GM12872 (cell line): Measurements from ENCODE around the gene TAF6.

Source experiments
- CTCF ChIP-seq: IDR thresholded peaks from 3 replicates; pipeline ENCODE4 v1.5.1; 2011; ENCODE audit warnings: low read depth, mild to moderate bottlenecking, low read length, moderate library complexity; ENCODE audit not compliant: insufficient read depth

The TAF6 gene

GRCh38 chr7:100093498-100093897 lies 25.7 kb downstream of the TAF6 start:
- no peak for TF ChIP-seq CTCF

GRCh38 chr7:100093054-100093453 lies 26.1 kb downstream of the TAF6 start:
- TF ChIP-seq CTCF = no peak

- peak; percentile 31; the same call in 1 of the 3 replicates for TF ChIP-seq CTCF
Observed at GRCh38 chr7:100091411-100092181, 27.6 kb downstream of the TAF6 start.

GRCh38 chr7:100090527-100091410 lies 28.4 kb downstream of the TAF6 start:
- TF ChIP-seq CTCF = no peak

GRCh38 chr7:100089458-100090196 lies 29.5 kb downstream of the TAF6 start:
- TF ChIP-seq CTCF = no peak

- TF ChIP-seq CTCF = no peak
Observed at GRCh38 chr7:100088621-100089457, 30.3 kb downstream of the TAF6 start, which contains the start of gene COPS6. Gene COPS6, plus strand, starts transcription at chr7:100088969. Its CDS starts 22 bp downstream, at chr7:100088991.
